Smooth muscle cell of the coronary artery (primary cell): ENCODE results near the gene PDHX. TPM values are rescaled to one million over a fixed set of nuclear protein-coding genes. Genes with fewer than 3 reads are reported as not detected.

Source experiments
- total RNA-seq: library from RNA; depleted of rRNA; stranded (reverse); fragments of >200 nt; gene quantifications from 2 replicates; pipeline ENCODE4 v1.2.3, GENCODE V29; 2014; ENCODE audit warnings: low replicate concordance

PDHX gene
- total RNA-seq, result 23.4 and 41.5 TPM in 2 replicates

GRCh38 chr11:34916015-34916842 lies at the start of gene PDHX, which contains the start of gene APIP:
Gene PDHX, plus strand, starts transcription at chr11:34916618. Its CDS starts 38 bp downstream, at chr11:34916656.
Gene APIP, minus strand, starts transcription at chr11:34916379. Its CDS starts 95 bp downstream, at chr11:34916284.

Other genes with a start within 250 kb of the PDHX start
- 17.1 and 18.5 TPM in 2 replicates for gene APIP, start 239 bp upstream of the PDHX start, total RNA-seq
- gene CD44, start 222.6 kb downstream of the PDHX start, total RNA-seq, result 107 and 449 TPM in 2 replicates